PFSK-1 (cell line): ENCODE measurements around the gene ELF2.

Experiments
- POLR2AphosphoS5 ChIP-seq: IDR thresholded peaks from 2 replicates; pipeline ENCODE4 v1.6.1; 2012; ENCODE audit warnings: low read depth, mild to moderate bottlenecking, control low read depth, low read length, moderate library complexity
- REST ChIP-seq, 2 experiments: IDR thresholded peaks; 2 replicates each; pipeline versions ENCODE4 v1.6.1 to v1.8.0; 2011 to 2012; ENCODE audit warnings: low read depth in 2 of 2, low read length in 2 of 2, control low read depth in 1 of 2, inconsistent platforms in 1 of 2, mild to moderate bottlenecking in 1 of 2, moderate library complexity in 1 of 2; ENCODE audit not compliant: insufficient read depth in 1 of 2

- no peak for TF ChIP-seq REST (IDR thresholded peaks at IDR 0.05; ENCODE audit: insufficient read depth in 1 of 2, low read depth in 2 of 2, low read length in 2 of 2)
- TF ChIP-seq POLR2AphosphoS5, result no peak
Observed at GRCh38 chr4:139017861-139018260, 159.2 kb downstream of the ELF2 start.
